Neural progenitor cell (in vitro differentiated cells): Measurements from ENCODE around the gene STX16. TPM values are rescaled to one million over a fixed set of nuclear protein-coding genes. Genes with fewer than 3 reads are reported as not detected.

Source experiments
- DNase-seq: peaks from one replicate; pipeline ENCODE4 v3.0.0-alpha.2; 2016; ENCODE audit warnings: low spot score
- H2AFZ ChIP-seq: fragments of 200-600 bp; sonication (generic); replicated peaks from 2 replicates; pipeline ENCODE4 v1.6.1; 2016; ENCODE audit warnings: antibody characterized with exemption
- H3F3A ChIP-seq: fragments of 200-600 bp; sonication (generic); 2 replicates; pipeline ENCODE4 v1.6.1; 2016; ENCODE audit warnings: antibody characterized with exemption, low read depth
- H3K27ac ChIP-seq: fragments of 200-600 bp; sonication (generic); 2 replicates; pipeline ENCODE4 v1.5.1; 2016; ENCODE audit warnings: mild to moderate bottlenecking
- H3K27me3 ChIP-seq: fragments of 200-600 bp; sonication (generic); 2 replicates; pipeline ENCODE4 v1.6.1; 2016; ENCODE audit warnings: mild to moderate bottlenecking, moderate library complexity
- H3K36me3 ChIP-seq: fragments of 200-600 bp; sonication (generic); 2 replicates; pipeline ENCODE4 v1.5.1; 2016
- H3K4me1 ChIP-seq: fragments of 200-600 bp; sonication (generic); 2 replicates; pipeline ENCODE4 v1.6.1; 2016; ENCODE audit warnings: mixed run types
- H3K4me2 ChIP-seq: fragments of 200-600 bp; sonication (generic); 2 replicates; pipeline ENCODE4 v1.6.1; 2016
- H3K4me3 ChIP-seq: fragments of 200-600 bp; sonication (generic); 2 replicates; pipeline ENCODE4 v1.5.1; 2016
- H3K79me2 ChIP-seq: fragments of 200-600 bp; sonication (generic); 2 replicates; pipeline ENCODE4 v1.6.1; 2016; ENCODE audit warnings: low read depth
- H3K9ac ChIP-seq: fragments of 200-600 bp; sonication (generic); 2 replicates; pipeline ENCODE4 v1.6.1; 2016
- H3K9me3 ChIP-seq: fragments of 200-600 bp; sonication (generic); 2 replicates; pipeline ENCODE4 v1.5.1; 2016; ENCODE audit warnings: low read depth
- H4K20me1 ChIP-seq: fragments of 200-600 bp; sonication (generic); 2 replicates; pipeline ENCODE4 v1.6.1; 2016; ENCODE audit warnings: low read depth
- H3K27ac Mint-ChIP-seq: 3 replicates; pipeline ENCODE4 v1.8.0; 2021; ENCODE audit warnings: mixed read lengths
- H3K27me3 Mint-ChIP-seq: 2 replicates; pipeline ENCODE4 v1.8.0; 2022; ENCODE audit warnings: low read depth, mild to moderate bottlenecking, inconsistent platforms, moderate library complexity, mixed read lengths; ENCODE audit not compliant: insufficient read depth
- H3K36me3 Mint-ChIP-seq: 3 replicates; pipeline ENCODE4 v1.8.0; 2021; ENCODE audit warnings: mixed read lengths
- H3K4me1 Mint-ChIP-seq: 3 replicates; pipeline ENCODE4 v1.8.0; 2021; ENCODE audit warnings: mixed read lengths
- H3K4me3 Mint-ChIP-seq: 3 replicates; pipeline ENCODE4 v1.8.0; 2021; ENCODE audit warnings: mild to moderate bottlenecking, moderate library complexity, mixed read lengths
- H3K9me3 Mint-ChIP-seq: 3 replicates; pipeline ENCODE4 v1.8.0; 2020; ENCODE audit warnings: mixed read lengths
- EZH2 ChIP-seq: fragments of 200-600 bp; sonication (generic); IDR thresholded peaks from 2 replicates; pipeline ENCODE4 v1.6.1; 2017; ENCODE audit warnings: antibody characterized with exemption, mild to moderate bottlenecking, moderate library complexity
- EZH2phosphoT487 ChIP-seq: fragments of 200-600 bp; sonication (generic); IDR thresholded peaks from 2 replicates; pipeline ENCODE4 v1.6.1; 2017; ENCODE audit warnings: antibody characterized with exemption
- total RNA-seq: library from RNA; depleted of rRNA; stranded (reverse); fragments of >200 nt; gene quantifications from 2 replicates; pipeline ENCODE4 v1.2.3, GENCODE V29; 2015; ENCODE audit warnings: low replicate concordance
- TF ChIP-seq, protein P1 (sequence below): fragments of 200-600 bp; sonication (generic); IDR thresholded peaks from 2 replicates; pipeline ENCODE4 v1.5.1; 2017; ENCODE audit warnings: antibody characterized with exemption, mild to moderate bottlenecking

Gene STX16
- total RNA-seq, 1 donor from 2014 or later = 46.6 TPM

DNA sequence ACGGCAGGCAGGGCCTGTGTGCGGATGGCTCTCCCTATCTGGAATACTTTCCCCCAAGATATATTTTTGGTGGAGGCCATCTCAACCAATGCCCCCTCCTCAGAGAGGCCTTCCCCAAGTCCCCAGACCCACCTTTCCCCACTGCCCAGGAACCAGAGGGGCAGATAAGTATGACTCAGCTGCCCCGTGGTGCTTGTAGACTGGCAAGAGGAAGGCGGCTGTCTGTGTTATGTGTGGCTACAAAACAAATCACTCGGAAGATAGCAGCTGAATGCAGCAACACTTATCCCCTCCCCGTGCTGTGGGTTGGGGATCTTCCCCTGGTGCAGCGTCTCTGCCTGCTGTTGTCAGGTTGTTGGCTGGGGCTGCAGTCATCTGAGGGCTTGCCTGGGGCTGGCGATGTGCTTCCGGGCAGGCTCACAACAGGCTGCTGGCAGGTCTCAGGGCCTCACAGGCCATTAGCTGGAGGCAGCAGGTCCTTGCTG, 48.6 kb downstream of the STX16 start:
- Mint-ChIP-seq H3K4me3 (no peak overlapping the region), H3K4me1 (peaks cover 2% of the 10 kb centered on the region), H3K27ac (no peak overlapping the region), H3K27me3 (peaks cover 2% of the 10 kb centered on the region), H3K36me3 (peaks cover 21% of the 10 kb centered on the region), H3K9me3 (no peaks in the 10 kb centered on the region)
- no peaks in the 10 kb centered on the region for H3K4me1 ChIP-seq
- no peaks in the 10 kb centered on the region for H4K20me1 ChIP-seq
- no peaks in the 10 kb centered on the region for H3F3A ChIP-seq
- no peak overlapping the region for H3K4me3 ChIP-seq
- H3K9me3 ChIP-seq = no peaks in the 10 kb centered on the region
- peaks cover 6% of the 10 kb centered on the region for H3K36me3 ChIP-seq
- no peak for TF ChIP-seq EZH2
- TF ChIP-seq EZH2phosphoT487 = no peak
- TF ChIP-seq, protein P1, sequence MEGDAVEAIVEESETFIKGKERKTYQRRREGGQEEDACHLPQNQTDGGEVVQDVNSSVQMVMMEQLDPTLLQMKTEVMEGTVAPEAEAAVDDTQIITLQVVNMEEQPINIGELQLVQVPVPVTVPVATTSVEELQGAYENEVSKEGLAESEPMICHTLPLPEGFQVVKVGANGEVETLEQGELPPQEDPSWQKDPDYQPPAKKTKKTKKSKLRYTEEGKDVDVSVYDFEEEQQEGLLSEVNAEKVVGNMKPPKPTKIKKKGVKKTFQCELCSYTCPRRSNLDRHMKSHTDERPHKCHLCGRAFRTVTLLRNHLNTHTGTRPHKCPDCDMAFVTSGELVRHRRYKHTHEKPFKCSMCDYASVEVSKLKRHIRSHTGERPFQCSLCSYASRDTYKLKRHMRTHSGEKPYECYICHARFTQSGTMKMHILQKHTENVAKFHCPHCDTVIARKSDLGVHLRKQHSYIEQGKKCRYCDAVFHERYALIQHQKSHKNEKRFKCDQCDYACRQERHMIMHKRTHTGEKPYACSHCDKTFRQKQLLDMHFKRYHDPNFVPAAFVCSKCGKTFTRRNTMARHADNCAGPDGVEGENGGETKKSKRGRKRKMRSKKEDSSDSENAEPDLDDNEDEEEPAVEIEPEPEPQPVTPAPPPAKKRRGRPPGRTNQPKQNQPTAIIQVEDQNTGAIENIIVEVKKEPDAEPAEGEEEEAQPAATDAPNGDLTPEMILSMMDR = no peak
- H3K4me2 ChIP-seq = no peak overlapping the region
- H3K27me3 ChIP-seq = no peaks in the 10 kb centered on the region
- no peak overlapping the region for H3K9ac ChIP-seq
- H2AFZ ChIP-seq = no peak overlapping the region
- H3K27ac ChIP-seq = no peak overlapping the region
- no peak for DNase-seq
- no peaks in the 10 kb centered on the region for H3K79me2 ChIP-seq

DNA sequence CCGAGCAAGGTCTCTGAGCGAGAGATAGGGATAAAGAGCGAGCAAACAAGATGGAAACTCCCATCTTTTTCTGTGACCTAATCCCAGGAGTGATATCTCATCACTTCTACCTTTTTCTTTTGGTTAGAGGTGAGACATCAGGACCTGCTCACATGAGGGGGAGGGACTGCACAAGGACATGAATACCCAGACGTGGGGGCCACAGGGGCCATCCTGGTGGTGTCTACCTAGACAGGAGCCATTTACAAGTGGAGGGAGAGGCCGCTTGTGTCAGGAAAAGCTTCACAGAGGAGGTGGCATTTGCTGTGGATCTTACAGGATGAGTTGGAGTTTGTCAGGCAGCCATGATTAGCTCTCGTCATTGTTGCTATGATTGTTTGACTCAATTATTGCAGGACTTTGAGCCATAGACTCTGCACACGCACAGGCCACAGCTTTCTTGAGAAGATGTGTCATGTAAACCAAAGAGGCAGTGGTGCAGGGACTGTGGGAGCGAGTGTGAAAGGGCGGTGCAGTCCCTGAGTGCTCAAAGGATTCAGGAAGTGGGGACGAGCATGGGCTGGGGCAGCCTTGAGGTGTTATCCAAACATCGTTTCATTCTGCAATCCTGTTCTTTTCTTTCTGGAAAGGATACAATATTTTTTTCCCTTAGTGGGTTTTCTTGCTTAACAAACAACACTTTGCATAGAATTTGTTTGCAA, 49.2 kb downstream of the STX16 start:
- Mint-ChIP-seq H3K27ac (peak overlapping the region; percentile 80), H3K36me3 (peaks cover 23% of the 10 kb centered on the region), H3K4me1 (peaks cover 2% of the 10 kb centered on the region), H3K4me3 (no peak overlapping the region), H3K27me3 (peaks cover 2% of the 10 kb centered on the region), H3K9me3 (no peaks in the 10 kb centered on the region)
- no peaks in the 10 kb centered on the region for H3K27me3 ChIP-seq
- H3K4me2 ChIP-seq = no peak overlapping the region
- H3K4me3 ChIP-seq = no peak overlapping the region
- peaks cover 11% of the 10 kb centered on the region for H3K36me3 ChIP-seq
- H3K9ac ChIP-seq = no peak overlapping the region
- DNase-seq = no peak
- no peaks in the 10 kb centered on the region for H3K79me2 ChIP-seq
- H3K9me3 ChIP-seq = no peaks in the 10 kb centered on the region
- no peaks in the 10 kb centered on the region for H3K4me1 ChIP-seq
- no peak overlapping the region for H2AFZ ChIP-seq
- TF ChIP-seq, protein P1 = no peak
- no peak for TF ChIP-seq EZH2phosphoT487
- no peak for TF ChIP-seq EZH2
- no peak overlapping the region for H3K27ac ChIP-seq
- no peaks in the 10 kb centered on the region for H3F3A ChIP-seq
- no peaks in the 10 kb centered on the region for H4K20me1 ChIP-seq

DNA sequence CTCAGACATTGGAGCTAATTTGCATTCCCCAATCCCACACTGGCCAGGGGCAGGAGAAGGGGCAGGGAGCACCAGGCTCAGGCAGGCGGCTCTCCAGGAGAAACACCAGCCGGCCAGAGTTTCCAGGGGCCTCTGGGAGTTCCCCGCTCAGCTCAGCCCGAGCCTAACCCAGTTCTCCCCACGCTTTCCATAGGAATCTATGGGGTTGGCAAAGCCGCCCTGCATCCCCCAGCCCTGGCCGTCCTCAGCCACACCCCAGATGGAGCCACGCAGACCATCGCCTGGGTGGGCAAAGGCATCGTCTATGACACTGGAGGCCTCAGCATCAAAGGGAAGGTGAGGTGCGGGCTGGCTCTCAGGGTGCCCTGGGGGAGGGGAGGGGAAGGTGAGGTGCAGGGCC, 49.7 kb downstream of the STX16 start:
- Mint-ChIP-seq H3K27ac (no peak overlapping the region), H3K36me3 (peaks cover 23% of the 10 kb centered on the region)
- TF ChIP-seq, protein P1 = no peak
- TF ChIP-seq EZH2phosphoT487 (no peak), EZH2 (no peak)

More for the DNA sequence above, 49.7 kb downstream of the STX16 start:
- peaks cover 2% of the 10 kb centered on the region for H3K4me1 Mint-ChIP-seq
- no peaks in the 10 kb centered on the region for H3K79me2 ChIP-seq
- no peak for DNase-seq
- H3F3A ChIP-seq = no peaks in the 10 kb centered on the region
- H2AFZ ChIP-seq = no peak overlapping the region
- no peaks in the 10 kb centered on the region for H4K20me1 ChIP-seq
- H3K9ac ChIP-seq = no peak overlapping the region
- no peaks in the 10 kb centered on the region for H3K27me3 ChIP-seq
- H3K9me3 ChIP-seq = no peaks in the 10 kb centered on the region
- peaks cover 11% of the 10 kb centered on the region for H3K36me3 ChIP-seq
- no peaks in the 10 kb centered on the region for H3K4me1 ChIP-seq
- H3K4me2 ChIP-seq = no peak overlapping the region
- peaks cover 2% of the 10 kb centered on the region for H3K27me3 Mint-ChIP-seq
- H3K27ac ChIP-seq = no peak overlapping the region
- H3K9me3 Mint-ChIP-seq = no peaks in the 10 kb centered on the region
- no peak overlapping the region for H3K4me3 ChIP-seq
- no peak overlapping the region for H3K4me3 Mint-ChIP-seq
